Suprapubic skin (tissue), 3 donors: ENCODE results near the gene BICRAL.

ENCODE experiments used
- EP300 ChIP-seq: sonication (generic); formaldehyde crosslinking; IDR thresholded peaks from one replicate; pipeline ENCODE4 v1.6.1; 2017; ENCODE audit warnings: antibody characterized with exemption
- POLR2A ChIP-seq, 2 donors: fragments of 450-650 bp; IDR thresholded peaks; one replicate each; pipeline ENCODE4 v1.6.1; 2017; ENCODE audit warnings: antibody characterized with exemption in 2 of 2, mild to moderate bottlenecking in 2 of 2, moderate library complexity in 2 of 2
- TF ChIP-seq, protein P1 (sequence below), 2 donors: fragments of 200-600 bp in 1 of 2; fragments of 450-650 bp in 1 of 2; sonication (generic) in 1 of 2; IDR thresholded peaks; one replicate each; pipeline ENCODE4 v1.5.1; 2016 to 2019; ENCODE audit warnings: antibody characterized with exemption in 2 of 2, mild to moderate bottlenecking in 1 of 2, moderate library complexity in 1 of 2

DNA sequence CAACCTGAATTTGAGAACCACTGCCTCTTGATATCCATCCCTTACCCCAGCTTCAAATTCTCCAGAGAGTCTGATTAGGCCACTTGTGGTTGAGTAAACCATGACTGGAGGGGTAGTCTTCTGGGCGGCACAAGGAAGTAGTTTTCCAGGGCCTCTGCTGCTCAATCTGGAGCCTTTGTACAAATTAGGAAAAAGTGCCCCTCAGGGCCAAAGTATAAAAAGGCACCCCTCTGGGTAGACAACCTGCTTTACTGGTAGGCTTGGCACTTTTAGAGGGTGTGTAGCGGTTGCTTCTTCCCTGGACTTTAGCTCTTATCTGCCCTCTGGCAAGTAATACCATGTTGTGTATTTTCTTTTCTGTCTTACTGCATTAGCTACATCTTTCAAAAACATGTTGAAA is 64.7 kb downstream of the BICRAL start:
- TF ChIP-seq, protein P1, sequence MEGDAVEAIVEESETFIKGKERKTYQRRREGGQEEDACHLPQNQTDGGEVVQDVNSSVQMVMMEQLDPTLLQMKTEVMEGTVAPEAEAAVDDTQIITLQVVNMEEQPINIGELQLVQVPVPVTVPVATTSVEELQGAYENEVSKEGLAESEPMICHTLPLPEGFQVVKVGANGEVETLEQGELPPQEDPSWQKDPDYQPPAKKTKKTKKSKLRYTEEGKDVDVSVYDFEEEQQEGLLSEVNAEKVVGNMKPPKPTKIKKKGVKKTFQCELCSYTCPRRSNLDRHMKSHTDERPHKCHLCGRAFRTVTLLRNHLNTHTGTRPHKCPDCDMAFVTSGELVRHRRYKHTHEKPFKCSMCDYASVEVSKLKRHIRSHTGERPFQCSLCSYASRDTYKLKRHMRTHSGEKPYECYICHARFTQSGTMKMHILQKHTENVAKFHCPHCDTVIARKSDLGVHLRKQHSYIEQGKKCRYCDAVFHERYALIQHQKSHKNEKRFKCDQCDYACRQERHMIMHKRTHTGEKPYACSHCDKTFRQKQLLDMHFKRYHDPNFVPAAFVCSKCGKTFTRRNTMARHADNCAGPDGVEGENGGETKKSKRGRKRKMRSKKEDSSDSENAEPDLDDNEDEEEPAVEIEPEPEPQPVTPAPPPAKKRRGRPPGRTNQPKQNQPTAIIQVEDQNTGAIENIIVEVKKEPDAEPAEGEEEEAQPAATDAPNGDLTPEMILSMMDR (IDR thresholded peaks at IDR 0.05) = no peak
- TF ChIP-seq EP300 (no peak), POLR2A (IDR thresholded peaks at IDR 0.05) (no peak)
